PC-3 (cell line): ENCODE results near the gene OTUD3. TPM values are rescaled to one million over a fixed set of nuclear protein-coding genes. Genes with fewer than 3 reads are reported as not detected.

Source experiments
- ATAC-seq: fragments of 200-7000 bp; cut with Tn5 transposase; 2 replicates; pipeline ENCODE4 v1.9.1; 2020; ENCODE audit warnings: mild to moderate bottlenecking, moderate library complexity
- BruUV-seq: library from RNA; stranded (reverse); fragments of 400-500 nt; replicated peaks from 2 replicates; lab custom pipeline; 2021; lab: Mats Ljungman, UMichigan
- CTCF ChIA-PET: fragments of 300-600 bp; sonication (Branson Sonifier 250); formaldehyde crosslinking; loops from one replicate; lab custom pipeline; 2022; ENCODE audit warnings: antibody characterized with exemption; lab: Charles Lee
- POLR2A ChIA-PET: fragments of 300-600 bp; sonication (Branson Sonifier 250); formaldehyde crosslinking; loops from one replicate; lab custom pipeline; 2022; ENCODE audit warnings: antibody characterized with exemption; ENCODE audit not compliant: unreplicated experiment; lab: Charles Lee
- DNase-seq: peaks from one replicate; pipeline ENCODE4 v3.0.0-alpha.2; 2015
- H2AFZ ChIP-seq: fragments of 300-600 bp; sonication (generic); 2 replicates; pipeline ENCODE4 v1.6.0; 2016; ENCODE audit warnings: antibody characterized with exemption, low read length
- H3F3A ChIP-seq: fragments of 300-600 bp; sonication (generic); one replicate; pipeline ENCODE4 v1.6.0; 2017; ENCODE audit warnings: antibody characterized with exemption, low read length, control low read depth, mild to moderate bottlenecking; ENCODE audit not compliant: unreplicated experiment
- H3K27ac ChIP-seq: fragments of 300-600 bp; sonication (generic); 2 replicates; pipeline ENCODE4 v1.5.1; 2016; ENCODE audit warnings: mild to moderate bottlenecking, low read length
- H3K27me3 ChIP-seq: fragments of 300-600 bp; sonication (generic); 2 replicates; pipeline ENCODE4 v1.6.1; 2016; ENCODE audit warnings: low read length, mixed read lengths
- H3K36me3 ChIP-seq: fragments of 300-600 bp; sonication (generic); 2 replicates; pipeline ENCODE4 v1.6.1; 2016; ENCODE audit warnings: low read depth, mixed run types, low read length, mixed read lengths
- H3K4me1 ChIP-seq: fragments of 300-600 bp; sonication (generic); 2 replicates; pipeline ENCODE4 v1.5.1; 2016; ENCODE audit warnings: low read length; ENCODE audit not compliant: insufficient read depth
- H3K4me2 ChIP-seq: fragments of 300-600 bp; sonication (generic); 2 replicates; pipeline ENCODE4 v1.6.0; 2016; ENCODE audit warnings: low read length
- H3K4me3 ChIP-seq: fragments of 300-600 bp; sonication (generic); 2 replicates; pipeline ENCODE4 v1.5.1; 2016; ENCODE audit warnings: mild to moderate bottlenecking, low read length, mixed read lengths
- H3K79me2 ChIP-seq: fragments of 300-600 bp; sonication (generic); 2 replicates; pipeline ENCODE4 v1.6.1; 2017; ENCODE audit warnings: low read length, mixed read lengths
- H3K9ac ChIP-seq: fragments of 300-600 bp; sonication (generic); 2 replicates; pipeline ENCODE4 v1.6.0; 2016; ENCODE audit warnings: mild to moderate bottlenecking, low read length
- H3K9me2 ChIP-seq: fragments of 300-600 bp; sonication (generic); replicated peaks from 2 replicates; pipeline ENCODE4 v1.6.1; 2016; ENCODE audit warnings: mixed run types, low read length, mixed read lengths
- H3K9me3 ChIP-seq: fragments of 300-600 bp; sonication (generic); 2 replicates; pipeline ENCODE4 v1.6.1; 2016; ENCODE audit warnings: low read length, mixed read lengths
- H4K20me1 ChIP-seq: fragments of 300-600 bp; sonication (generic); 2 replicates; pipeline ENCODE4 v1.6.1; 2016; ENCODE audit warnings: low read length, mixed read lengths
- EZH2 ChIP-seq: fragments of 300-600 bp; sonication (generic); IDR thresholded peaks from one replicate; pipeline ENCODE4 v1.6.1; 2017; ENCODE audit warnings: antibody characterized with exemption, mild to moderate bottlenecking, low read length; ENCODE audit not compliant: unreplicated experiment
- EZH2phosphoT487 ChIP-seq: fragments of 300-600 bp; sonication (generic); IDR thresholded peaks from 2 replicates; pipeline ENCODE4 v1.6.1; 2018; ENCODE audit warnings: mild to moderate bottlenecking, antibody characterized with exemption, low read length, borderline replicate concordance
- intact Hi-C: fragments of 100-400 bp; cut with micrococcal nuclease; formaldehyde crosslinking; loops from 2 replicates; pipeline ENCODE4 v1.9.0; 2023
- total RNA-seq: library from RNA; depleted of rRNA; stranded (reverse); fragments of >200 nt; gene quantifications from 2 replicates; pipeline ENCODE4 v1.2.3, GENCODE V29; 2014
- TF ChIP-seq, protein P1 (sequence below): fragments of 300-600 bp; sonication (generic); conservative IDR thresholded peaks from 2 replicates; pipeline ENCODE4 v1.5.1; 2017; ENCODE audit warnings: antibody characterized with exemption, low read depth, mild to moderate bottlenecking, low read length

Gene OTUD3
- total RNA-seq, 1 experiment from 2014 or later, result 9.9 TPM

DNA sequence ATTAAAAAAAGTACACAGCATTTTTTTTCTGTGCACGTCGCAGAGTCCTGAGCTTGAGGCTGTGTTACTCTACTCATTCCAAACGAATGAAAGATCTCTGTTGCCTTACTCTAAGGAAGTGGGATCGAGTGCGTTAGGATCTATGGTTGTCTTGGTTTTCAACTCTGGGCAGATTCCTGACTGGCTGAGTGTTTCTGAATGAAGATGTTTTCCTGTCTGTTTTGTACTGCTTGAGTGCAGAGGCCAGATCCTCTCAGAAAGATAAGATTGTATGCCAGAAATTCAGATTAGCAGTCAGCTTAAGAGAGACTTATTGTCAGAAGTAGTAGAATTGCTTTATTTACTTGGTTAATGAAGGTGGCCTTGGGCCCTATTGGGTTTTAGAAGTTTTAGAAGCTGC is 27.2 kb downstream of the OTUD3 start:
- Histone ChIP-seq H3K4me3 (no peak overlapping the region), H3K36me3 (peaks cover 83% of the 10 kb centered on the region), H3K9me2 (no peaks in the 10 kb centered on the region), H3K9ac (no peak overlapping the region), H3F3A (peaks cover 1% of the 10 kb centered on the region), H2AFZ (no peak overlapping the region), H3K4me2 (no peak overlapping the region), H3K27ac (no peak overlapping the region), H3K4me1 (peaks cover 9% of the 10 kb centered on the region), H3K27me3 (no peaks in the 10 kb centered on the region), H3K9me3 (no peaks in the 10 kb centered on the region), H4K20me1 (no peaks in the 10 kb centered on the region), H3K79me2 (peaks cover 12% of the 10 kb centered on the region)
- TF ChIP-seq EZH2 (no peak), EZH2phosphoT487 (no peak)
- TF ChIP-seq, protein P1, sequence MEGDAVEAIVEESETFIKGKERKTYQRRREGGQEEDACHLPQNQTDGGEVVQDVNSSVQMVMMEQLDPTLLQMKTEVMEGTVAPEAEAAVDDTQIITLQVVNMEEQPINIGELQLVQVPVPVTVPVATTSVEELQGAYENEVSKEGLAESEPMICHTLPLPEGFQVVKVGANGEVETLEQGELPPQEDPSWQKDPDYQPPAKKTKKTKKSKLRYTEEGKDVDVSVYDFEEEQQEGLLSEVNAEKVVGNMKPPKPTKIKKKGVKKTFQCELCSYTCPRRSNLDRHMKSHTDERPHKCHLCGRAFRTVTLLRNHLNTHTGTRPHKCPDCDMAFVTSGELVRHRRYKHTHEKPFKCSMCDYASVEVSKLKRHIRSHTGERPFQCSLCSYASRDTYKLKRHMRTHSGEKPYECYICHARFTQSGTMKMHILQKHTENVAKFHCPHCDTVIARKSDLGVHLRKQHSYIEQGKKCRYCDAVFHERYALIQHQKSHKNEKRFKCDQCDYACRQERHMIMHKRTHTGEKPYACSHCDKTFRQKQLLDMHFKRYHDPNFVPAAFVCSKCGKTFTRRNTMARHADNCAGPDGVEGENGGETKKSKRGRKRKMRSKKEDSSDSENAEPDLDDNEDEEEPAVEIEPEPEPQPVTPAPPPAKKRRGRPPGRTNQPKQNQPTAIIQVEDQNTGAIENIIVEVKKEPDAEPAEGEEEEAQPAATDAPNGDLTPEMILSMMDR, result no peak
- POLR2A ChIA-PET, result no interaction called here
- DNase-seq, result no peak
- intact Hi-C loops, result no loop called here
- no TSS peak for BruUV-seq
- ATAC-seq, result no peak
- CTCF ChIA-PET, result no interaction called here

DNA sequence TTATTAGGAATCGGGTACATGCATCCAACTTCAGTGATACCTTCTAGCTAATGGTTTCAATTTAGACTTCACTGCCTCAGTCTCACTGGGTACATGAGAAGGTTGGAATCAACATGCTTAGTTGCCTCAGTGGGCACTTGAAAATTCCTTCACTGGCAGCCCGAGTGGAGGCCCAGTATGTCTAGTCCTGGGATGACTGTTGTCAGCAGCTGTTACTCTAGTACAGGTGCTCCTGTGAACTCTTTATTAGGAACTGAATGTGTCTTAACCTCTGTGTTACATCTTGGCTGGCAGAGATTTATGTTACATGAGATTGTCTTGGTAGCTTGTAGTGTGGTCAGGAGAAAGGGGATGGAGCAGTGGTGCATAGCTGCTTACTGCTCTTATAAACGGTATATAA is 27.8 kb downstream of the OTUD3 start:
- CTCF ChIA-PET, result no interaction called here
- Histone ChIP-seq H3K4me2 (no peak overlapping the region), H3K9me2 (no peaks in the 10 kb centered on the region), H3K9ac (no peak overlapping the region), H3F3A (no peaks in the 10 kb centered on the region), H3K9me3 (no peaks in the 10 kb centered on the region), H4K20me1 (no peaks in the 10 kb centered on the region), H3K79me2 (peaks cover 8% of the 10 kb centered on the region), H3K4me3 (no peak overlapping the region), H3K27me3 (no peaks in the 10 kb centered on the region), H2AFZ (no peak overlapping the region), H3K27ac (no peak overlapping the region), H3K4me1 (peaks cover 3% of the 10 kb centered on the region), H3K36me3 (peaks cover 78% of the 10 kb centered on the region)
- intact Hi-C loops, result loop anchor here (10.0 kb wide), 1 partner anchor 585 kb away; no protein-coding TSS in a partner anchor
- TF ChIP-seq, protein P1, result no peak
- TF ChIP-seq EZH2 (no peak), EZH2phosphoT487 (no peak)
- BruUV-seq, result no TSS peak
- POLR2A ChIA-PET, result no interaction called here
- no peak for ATAC-seq
- DNase-seq, result no peak

DNA sequence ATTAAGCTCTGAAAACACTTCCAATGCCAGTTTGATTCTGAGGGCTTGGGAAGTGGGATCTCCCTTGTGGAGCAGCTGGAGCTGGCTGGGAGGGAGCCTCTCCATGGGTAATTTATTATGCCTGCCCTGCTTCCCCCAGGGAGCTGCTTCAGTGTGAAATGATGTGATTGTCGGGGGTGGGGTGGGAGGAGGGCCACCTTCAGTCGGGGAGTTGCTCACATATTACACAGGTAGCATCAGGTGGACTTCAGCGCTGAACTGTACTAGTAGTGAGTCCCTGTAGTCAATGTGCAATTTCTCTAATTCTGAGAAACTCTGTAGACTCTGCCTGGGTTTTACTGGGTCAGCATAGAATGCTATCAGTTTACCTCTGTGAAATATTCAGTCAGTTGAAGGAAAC is 28.5 kb downstream of the OTUD3 start:
- Histone ChIP-seq H3K4me1 (no peaks in the 10 kb centered on the region), H3K9me3 (no peaks in the 10 kb centered on the region), H3K9me2 (no peaks in the 10 kb centered on the region), H3K27ac (no peak overlapping the region), H3K9ac (no peak overlapping the region), H2AFZ (no peak overlapping the region), H3K4me2 (no peak overlapping the region), H3F3A (no peaks in the 10 kb centered on the region), H3K36me3 (peaks cover 74% of the 10 kb centered on the region), H3K27me3 (no peaks in the 10 kb centered on the region), H4K20me1 (no peaks in the 10 kb centered on the region), H3K4me3 (no peak overlapping the region), H3K79me2 (peaks cover 6% of the 10 kb centered on the region; the same call in 1 of the 2 replicates)
- intact Hi-C loops, result loop anchor here (10.0 kb wide), 1 partner anchor 584 kb away; no protein-coding TSS in a partner anchor
- ChIA-PET CTCF (no interaction called here), POLR2A (no interaction called here)
- ATAC-seq, result no peak
- no peak for TF ChIP-seq EZH2
- TF ChIP-seq EZH2phosphoT487, result no peak
- TF ChIP-seq, protein P1, result no peak
- no peak for DNase-seq
- BruUV-seq, result no TSS peak
